EL (cell line): ENCODE results near the gene KIR2DL4.
"Not testable (repeated sequence)": the region's sequence is repeated elsewhere in the genome, so short reads cannot be mapped to it uniquely, and the experiment has no call there.

Source experiments
- DNase-seq: peaks from one replicate; pipeline ENCODE4 v3.0.0-alpha.2; 2016

KIR2DL4 gene

DNA sequence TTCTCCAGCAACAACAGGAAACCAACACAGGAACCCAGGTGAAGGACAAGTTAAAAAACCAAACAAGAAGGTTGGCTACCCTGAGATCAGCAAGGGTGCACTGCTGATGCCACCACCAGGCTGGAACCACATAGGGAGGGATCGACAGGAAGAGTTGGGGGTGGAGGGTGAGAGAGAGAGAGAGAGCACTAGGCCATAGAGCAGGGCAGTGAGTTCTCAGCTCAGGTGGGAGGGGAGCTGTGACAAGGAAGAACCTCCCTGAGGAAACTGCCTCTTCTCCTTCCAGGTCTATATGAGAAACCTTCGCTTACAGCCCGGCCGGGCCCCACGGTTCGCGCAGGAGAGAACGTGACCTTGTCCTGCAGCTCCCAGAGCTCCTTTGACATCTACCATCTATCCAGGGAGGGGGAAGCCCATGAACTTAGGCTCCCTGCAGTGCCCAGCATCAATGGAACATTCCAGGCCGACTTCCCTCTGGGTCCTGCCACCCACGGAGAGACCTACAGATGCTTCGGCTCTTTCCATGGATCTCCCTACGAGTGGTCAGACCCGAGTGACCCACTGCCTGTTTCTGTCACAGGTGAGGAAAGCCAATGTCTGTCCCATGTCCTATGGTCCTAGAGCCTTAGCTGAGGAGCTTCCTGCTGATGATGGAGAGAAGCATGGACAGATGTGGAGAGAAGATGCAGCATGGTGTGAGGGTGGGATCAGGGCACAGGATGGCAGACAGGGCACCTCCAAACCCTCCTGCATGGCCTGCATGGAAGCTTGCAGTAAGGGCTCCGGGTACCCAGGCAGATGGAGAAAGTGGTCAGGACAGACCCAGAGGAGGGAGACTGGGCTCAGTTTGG is 2.5 kb downstream of the KIR2DL4 start:
- DNase-seq = no peak

DNA sequence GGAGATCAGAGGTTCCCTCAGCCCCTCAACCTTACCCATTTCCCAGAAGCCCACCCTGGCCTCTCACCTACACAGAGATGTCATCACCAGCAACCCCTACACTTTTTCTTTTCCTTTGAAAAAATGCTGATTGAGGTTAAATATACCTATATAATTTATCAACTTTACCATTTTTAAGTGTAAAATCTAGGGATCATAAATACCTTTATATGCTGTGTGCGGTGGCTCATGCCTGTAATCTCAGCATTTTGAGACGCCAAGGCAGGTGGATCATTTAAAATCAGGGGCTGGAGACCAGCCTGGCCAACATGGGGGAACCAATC is 3.1 kb downstream of the KIR2DL4 start:
- no peak for DNase-seq

DNA sequence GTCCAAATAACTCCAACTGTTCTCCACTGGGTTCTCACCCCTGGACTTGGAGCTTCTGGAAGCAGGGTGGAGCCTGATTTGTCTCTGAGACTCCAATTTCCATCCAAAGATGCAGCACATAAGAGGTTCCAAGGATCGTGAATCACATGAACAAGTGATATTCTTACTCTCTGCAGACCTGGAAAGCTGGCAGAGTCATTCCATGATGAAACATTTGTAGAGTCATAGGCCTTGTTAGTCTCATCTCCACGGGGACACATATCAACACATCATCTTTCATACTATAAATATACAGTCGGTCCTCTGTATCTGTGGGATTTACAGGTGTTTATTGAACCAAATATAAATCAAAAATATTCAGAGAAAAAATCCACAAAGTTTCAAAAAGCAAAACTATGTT is 11.2 kb downstream of the KIR2DL4 start:
- not testable (repeated sequence) for DNase-seq

DNA sequence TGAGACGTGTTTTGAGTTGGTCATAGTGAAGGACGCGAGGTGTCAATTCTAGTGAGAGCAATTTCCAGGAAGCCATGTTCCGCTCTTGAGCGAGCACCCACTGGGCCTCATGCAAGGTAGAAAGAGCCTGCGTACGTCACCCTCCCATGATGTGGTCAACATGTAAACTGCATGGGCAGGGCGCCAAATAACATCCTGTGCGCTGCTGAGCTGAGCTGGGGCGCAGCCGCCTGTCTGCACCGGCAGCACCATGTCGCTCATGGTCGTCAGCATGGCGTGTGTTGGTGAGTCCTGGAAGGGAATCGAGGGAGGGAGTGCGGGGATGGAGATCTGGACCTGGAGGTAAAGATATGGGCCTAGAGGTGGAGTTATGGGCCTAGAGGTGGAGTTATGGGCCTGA is 12.8 kb downstream of the KIR2DL4 start, which contains the start of gene KIR3DL1:
TSS of gene KIR3DL1 (plus strand) at position 218 of the 400 bp plus-strand sequence.
- DNase-seq = not testable (repeated sequence)

DNA sequence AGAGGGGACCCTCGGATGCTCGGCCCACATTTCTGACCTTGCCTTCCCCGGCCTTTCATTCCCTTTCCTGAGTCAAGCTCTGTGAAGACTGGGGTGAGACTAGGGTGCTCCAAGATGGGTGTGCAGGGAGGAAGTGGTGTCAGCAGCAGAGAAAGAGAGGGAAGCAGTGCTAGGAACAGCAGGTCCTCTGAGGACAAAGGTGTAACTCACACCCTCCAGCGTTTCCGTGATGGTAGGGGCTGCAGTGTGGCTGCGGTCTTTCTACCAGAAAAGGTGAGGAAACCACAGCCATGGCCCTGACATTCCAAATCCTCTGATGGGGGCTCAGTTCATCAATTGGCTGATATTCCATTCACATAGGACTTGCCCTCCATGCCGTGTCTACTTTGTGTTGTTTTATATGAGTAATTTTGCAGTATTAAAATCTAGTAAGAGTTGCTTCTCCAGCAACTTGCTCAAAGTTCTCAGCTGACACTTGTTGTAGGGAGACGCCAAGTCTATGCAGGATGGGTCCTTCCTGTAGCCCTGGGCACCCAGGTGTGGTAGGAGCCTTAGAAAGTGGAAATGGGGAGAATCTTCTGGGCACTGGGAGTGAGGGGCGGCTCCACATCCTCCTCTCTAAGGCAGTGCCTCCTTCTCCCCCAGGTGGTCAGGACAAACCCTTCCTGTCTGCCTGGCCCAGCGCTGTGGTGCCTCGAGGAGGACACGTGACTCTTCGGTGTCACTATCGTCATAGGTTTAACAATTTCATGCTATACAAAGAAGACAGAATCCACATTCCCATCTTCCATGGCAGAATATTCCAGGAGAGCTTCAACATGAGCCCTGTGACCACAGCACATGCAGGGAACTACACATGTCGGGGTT is 14.5 kb downstream of the KIR2DL4 start:
- no peak for DNase-seq

DNA sequence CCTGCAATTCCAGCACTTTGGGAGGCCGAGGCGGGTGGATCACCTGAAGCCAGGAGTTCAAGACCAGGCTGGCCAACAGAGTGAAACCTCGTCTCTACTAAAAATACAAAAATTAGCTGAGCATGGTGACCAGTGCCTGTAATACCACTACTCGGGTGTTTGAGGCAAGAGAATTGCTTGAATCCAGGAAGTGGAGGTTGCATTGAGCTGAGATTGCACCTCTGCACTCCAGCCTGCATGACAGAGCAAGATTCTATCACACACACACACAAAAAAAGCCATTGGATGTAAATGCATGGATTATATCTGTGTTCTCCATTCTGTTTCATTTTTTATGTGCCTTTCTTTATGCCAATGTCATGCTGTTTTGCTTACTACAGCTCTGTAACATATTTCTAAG is 21.0 kb downstream of the KIR2DL4 start:
- DNase-seq = not testable (repeated sequence)

DNA sequence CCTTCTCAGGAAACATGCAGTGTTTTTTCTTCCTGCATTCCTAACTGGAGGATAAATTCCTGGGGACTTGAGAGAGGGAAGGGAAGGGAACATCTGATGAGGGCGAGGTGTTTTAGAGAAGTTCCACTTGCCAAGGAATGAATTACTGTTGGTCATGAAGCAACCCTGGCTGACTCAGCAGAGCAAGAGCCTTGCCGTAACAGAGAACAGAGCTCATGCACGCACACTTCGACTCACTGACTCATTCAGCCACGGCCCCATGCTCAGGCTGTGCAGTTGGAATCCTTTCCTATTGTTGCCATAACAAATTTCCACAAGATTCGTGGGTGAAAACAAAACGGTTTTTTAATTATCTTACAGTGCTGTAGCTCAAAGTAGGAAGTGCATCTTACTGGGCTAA is 21.9 kb downstream of the KIR2DL4 start:
- not testable (repeated sequence) for DNase-seq

DNA sequence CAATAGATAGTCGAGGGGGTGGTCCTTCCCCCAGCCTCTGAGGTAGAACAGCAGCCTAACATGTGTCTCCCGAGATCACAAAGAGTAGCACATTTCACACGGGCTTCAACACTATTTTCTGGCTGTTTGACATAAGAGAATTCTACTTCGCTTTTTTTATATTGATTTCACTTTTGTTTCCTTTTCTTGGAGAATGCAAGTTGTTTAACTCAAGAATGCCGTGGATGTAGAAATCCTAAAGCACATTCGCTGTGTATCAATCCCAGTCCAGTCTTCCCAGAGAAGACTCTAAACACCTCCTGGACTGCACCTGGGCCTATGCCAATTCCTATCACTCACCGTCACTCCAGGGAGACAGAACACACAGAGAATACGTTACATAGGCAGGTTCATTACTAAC is 24.7 kb downstream of the KIR2DL4 start:
- not testable (repeated sequence) for DNase-seq

DNA sequence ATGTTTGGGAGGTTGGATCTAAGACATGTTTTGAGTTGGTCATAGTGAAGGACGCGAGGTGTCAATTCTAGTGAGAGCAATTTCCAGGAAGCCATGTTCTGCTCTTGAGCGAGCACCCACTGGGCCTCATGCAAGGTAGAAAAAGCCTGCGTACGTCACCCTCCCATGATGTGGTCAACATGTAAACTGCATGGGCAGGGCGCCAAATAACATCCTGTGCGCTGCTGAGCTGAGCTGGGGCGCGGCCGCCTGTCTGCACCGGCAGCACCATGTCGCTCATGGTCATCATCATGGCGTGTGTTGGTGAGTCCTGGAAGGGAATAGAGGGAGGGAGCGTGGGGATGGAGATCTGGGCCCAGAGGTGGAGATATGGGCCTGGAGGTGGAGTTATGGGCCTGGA is 29.1 kb downstream of the KIR2DL4 start, which contains the start of gene KIR2DS4:
TSS of gene KIR2DS4 (plus strand) at position 181 of the 400 bp plus-strand sequence.
- not testable (repeated sequence) for DNase-seq

DNA sequence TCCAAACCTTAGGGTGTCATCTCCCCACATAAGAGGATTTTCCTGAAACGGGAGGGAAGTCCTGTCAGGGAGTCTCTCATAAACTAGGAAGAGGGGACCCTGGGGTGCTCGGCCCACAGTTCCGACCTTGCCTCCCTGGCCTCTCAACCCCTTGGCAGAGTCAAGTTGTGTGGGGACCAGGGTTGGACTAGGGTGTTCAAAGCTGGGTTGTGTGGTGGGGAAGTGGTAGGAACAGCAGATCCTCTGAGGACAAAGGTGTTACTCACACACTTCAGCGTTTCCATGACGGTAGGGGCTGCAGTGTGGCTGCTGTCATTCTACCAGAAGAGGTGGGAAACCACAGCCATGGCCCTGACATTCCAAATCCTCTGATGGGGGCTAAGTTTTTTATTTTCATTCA is 31.7 kb downstream of the KIR2DL4 start:
- DNase-seq = not testable (repeated sequence)

DNA sequence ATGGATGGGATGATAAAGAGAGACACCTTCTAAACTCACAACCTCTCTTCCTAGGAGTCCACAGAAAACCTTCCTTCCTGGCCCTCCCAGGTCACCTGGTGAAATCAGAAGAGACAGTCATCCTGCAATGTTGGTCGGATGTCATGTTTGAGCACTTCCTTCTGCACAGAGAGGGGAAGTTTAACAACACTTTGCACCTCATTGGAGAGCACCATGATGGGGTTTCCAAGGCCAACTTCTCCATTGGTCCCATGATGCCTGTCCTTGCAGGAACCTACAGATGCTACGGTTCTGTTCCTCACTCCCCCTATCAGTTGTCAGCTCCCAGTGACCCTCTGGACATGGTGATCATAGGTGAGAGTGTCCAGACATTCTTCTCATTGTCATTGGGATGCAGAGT is 34.1 kb downstream of the KIR2DL4 start:
- DNase-seq = not testable (repeated sequence)

DNA sequence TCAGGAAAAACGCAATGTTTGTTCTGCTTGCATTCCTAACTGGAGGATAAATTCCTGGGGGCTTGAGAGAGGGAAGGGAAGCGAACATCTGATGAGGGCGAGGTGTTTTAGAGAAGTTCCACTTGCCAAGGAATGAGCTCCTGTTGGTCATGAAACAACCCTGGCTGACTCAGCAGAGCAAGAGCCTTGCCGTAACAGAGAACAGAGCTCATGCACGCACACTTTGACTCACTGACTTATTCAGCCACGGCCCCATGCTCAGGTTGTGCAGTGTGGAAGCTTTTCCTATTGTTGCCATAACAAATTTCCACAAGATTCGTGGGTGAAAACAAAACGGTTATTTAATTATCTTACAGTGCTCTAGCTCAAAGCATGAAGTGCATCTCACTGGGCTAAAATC is 39.8 kb downstream of the KIR2DL4 start:
- DNase-seq = not testable (repeated sequence)

DNA sequence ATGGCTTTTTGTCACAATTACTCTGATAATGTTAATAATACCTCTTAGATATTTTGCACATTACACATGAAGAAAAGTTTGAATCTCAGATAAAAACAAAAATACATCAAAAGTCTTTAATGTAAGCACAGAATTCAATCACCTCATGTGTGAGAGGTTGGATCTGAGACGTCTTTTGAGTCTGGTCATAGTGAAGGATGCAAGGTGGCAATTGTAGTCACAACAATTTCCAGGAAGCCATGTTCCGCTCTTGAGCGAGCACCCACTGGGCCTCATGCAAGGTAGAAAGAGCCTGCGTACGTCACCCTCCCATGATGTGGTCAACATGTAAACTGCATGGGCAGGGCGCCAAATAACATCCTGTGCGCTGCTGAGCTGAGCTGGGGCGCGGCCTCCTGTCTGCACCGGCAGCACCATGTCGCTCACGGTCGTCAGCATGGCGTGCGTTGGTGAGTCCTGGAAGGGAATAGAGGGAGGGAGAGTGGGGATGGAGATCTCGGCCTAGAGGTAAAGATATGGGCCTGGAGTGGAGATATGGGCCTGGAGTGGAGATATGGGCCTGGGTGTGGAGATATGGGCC is 46.7 kb downstream of the KIR2DL4 start, which contains the start of gene KIR3DL2:
TSS of gene KIR3DL2 (plus strand) at position 383 of the 580 bp plus-strand sequence. CDS start at position 416, 33 bp downstream.
- DNase-seq = not testable (repeated sequence)

DNA sequence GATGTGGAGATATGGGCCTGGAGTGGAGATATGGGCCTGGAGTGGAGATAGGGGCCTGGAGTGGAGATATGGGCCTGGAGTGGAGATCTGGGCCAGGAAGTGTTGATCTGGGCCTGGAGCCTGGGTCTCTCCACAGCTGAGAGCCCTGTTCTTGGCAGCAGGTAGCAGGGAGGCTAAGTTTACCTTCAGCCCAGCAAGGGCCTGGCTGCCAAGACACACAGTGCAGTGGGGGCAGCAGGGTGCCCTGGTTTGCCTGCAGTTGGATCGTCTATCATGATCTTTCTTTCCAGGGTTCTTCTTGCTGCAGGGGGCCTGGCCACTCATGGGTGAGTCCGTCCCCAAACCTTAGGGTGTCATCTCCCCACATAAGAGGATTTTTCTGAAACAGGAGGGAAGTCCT is 47.5 kb downstream of the KIR2DL4 start:
- no peak for DNase-seq

DNA sequence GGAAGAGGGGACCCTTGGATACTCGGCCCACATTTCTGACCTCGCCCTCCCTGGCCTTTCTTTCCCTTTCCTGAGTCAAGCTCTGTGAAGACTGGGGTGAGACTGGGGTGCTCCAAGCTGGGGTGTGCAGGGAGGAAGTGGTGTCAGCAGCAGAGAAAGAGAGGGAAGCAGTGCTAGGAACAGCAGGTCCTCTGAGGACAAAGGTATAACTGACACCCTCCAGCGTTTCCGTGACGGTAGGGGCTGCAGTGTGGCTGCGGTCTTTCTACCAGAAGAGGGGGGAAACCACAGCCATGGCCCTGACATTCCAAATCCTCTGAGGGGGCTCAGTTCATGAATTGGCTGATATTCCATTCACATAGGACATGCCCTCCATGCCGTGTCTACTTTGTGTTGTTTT is 47.9 kb downstream of the KIR2DL4 start:
- DNase-seq = no peak

DNA sequence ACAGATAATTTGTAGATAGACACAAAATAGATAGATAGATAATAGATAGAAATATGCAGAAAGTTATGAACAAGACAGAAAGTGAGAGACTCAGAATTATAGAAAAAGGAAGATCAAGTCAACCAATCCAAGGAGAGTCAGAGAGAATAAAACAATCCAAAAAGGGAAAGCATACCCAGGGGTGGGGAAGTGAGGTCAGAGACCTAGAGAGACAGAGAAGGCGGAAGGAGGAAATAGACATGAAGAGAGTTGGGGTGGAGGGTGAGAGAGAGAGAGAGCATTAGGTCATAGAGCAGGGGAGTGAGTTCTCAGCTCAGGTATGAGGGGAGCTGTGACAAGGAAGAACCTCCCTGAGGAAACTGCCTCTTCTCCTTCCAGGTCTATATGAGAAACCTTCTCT is 51.8 kb downstream of the KIR2DL4 start:
- DNase-seq = not testable (repeated sequence)

DNA sequence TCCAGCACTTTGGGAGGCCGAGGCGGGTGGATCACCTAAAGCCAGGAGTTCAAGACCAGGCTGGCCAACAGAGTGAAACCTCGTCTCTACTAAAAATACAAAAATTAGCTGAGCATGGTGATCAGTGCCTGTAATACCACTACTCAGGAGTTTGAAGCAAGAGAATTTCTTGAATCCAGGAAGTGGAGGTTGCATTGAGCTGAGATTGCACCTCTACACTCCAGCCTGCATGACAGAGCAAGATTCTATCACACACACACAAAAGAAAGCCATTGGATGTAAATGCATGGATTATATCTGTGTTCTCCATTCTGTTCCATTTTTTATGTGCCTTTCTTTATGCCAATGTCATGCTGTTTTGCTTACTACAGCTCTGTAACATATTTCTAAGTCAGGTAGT is 55.1 kb downstream of the KIR2DL4 start:
- not testable (repeated sequence) for DNase-seq

DNA sequence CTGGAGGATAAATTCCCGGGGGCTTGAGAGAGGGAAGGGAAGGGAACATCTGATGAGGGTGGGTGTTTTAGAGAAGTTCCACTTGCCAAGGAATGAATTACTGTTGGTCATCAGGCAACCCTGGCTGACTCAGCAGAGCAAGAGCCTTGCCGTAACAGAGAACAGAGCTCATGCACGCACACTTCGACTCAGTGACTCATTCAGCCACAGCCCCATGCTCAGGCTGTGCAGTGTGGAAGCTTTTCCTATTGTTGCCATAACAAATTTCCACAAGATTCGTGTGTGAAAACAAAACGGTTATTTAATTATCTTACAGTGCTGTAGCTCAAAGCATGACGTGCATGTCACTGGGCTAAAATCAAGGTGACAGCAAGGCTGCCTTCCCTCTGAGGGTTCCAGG is 56.0 kb downstream of the KIR2DL4 start:
- DNase-seq = not testable (repeated sequence)

DNA sequence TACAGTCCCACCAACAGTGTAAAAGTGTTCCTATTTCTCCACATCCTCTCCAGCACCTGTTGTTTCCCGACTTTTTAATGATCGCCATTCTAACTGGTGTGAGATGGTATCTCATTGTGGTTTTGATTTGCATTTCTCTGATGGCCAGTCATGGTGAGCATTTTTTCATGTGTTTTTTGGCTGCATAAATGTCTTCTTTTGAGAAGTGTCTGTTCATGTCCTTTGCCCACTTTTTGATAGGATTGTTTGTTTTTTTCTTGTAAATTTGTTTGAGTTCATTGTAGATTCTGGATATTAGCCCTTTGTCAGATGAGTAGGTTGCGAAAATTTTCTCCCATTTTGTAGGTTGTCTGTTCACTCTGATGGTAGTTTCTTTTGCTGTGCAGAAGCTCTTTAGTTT is 60.0 kb downstream of the KIR2DL4 start:
- not testable (repeated sequence) for DNase-seq
